Stimulated activated CD4-positive, alpha-beta T cell treated with anti-CD3 and anti-CD28 coated beads, Interleukin-12 subunit alpha, Interleukin-12 subunit beta, amount 100 ng/mL, for 24 hours (primary cell): ENCODE data around the gene MAP6.

Experiments
- DNase-seq, 2 experiments: peaks; one replicate each; pipeline ENCODE4 v3.0.0-alpha.2; 2020; ENCODE audit warnings: low read depth in 2 of 2

Gene MAP6

GRCh38 chr11:75549370-75549958, 119.4 kb downstream of the MAP6 start:
- DNase-seq = no peak

GRCh38 chr11:75548595-75549272, 120.1 kb downstream of the MAP6 start:
- no peak for DNase-seq

- DNase-seq = peak in 1 of 2 experiments; percentile 25
These were observed 121.2 kb downstream of the MAP6 start for GRCh38 chr11:75547617-75548058.

GRCh38 chr11:75547177-75547576, 121.7 kb downstream of the MAP6 start:
- DNase-seq = no peak

- no peak for DNase-seq
These were observed 125.0 kb downstream of the MAP6 start for GRCh38 chr11:75543806-75544205.

GRCh38 chr11:75542088-75542438, 126.8 kb downstream of the MAP6 start:
- no peak for DNase-seq

GRCh38 chr11:75541193-75542087, 127.4 kb downstream of the MAP6 start:
- DNase-seq = no peak

- no peak for DNase-seq
These were observed 129.1 kb downstream of the MAP6 start for GRCh38 chr11:75539459-75540334.

- no peak for DNase-seq
These were observed 130.5 kb downstream of the MAP6 start for GRCh38 chr11:75538150-75538942.

GRCh38 chr11:75537740-75538139, 131.1 kb downstream of the MAP6 start:
- DNase-seq = no peak
